ENCODE data around the gene DUSP22. TPM values are rescaled to one million over a fixed set of nuclear protein-coding genes. Genes with fewer than 3 reads are reported as not detected.
"Not testable (repeated sequence)": the region's sequence is repeated elsewhere in the genome, so short reads cannot be mapped to it uniquely, and the experiment has no call there.

Gene DUSP22, protein sequence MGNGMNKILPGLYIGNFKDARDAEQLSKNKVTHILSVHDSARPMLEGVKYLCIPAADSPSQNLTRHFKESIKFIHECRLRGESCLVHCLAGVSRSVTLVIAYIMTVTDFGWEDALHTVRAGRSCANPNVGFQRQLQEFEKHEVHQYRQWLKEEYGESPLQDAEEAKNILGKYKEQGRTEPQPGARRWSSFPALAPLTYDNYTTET
- polyA plus RNA-seq (2012; ENCODE audit: insufficient read depth, insufficient read length): 18.4 TPM

DNA sequence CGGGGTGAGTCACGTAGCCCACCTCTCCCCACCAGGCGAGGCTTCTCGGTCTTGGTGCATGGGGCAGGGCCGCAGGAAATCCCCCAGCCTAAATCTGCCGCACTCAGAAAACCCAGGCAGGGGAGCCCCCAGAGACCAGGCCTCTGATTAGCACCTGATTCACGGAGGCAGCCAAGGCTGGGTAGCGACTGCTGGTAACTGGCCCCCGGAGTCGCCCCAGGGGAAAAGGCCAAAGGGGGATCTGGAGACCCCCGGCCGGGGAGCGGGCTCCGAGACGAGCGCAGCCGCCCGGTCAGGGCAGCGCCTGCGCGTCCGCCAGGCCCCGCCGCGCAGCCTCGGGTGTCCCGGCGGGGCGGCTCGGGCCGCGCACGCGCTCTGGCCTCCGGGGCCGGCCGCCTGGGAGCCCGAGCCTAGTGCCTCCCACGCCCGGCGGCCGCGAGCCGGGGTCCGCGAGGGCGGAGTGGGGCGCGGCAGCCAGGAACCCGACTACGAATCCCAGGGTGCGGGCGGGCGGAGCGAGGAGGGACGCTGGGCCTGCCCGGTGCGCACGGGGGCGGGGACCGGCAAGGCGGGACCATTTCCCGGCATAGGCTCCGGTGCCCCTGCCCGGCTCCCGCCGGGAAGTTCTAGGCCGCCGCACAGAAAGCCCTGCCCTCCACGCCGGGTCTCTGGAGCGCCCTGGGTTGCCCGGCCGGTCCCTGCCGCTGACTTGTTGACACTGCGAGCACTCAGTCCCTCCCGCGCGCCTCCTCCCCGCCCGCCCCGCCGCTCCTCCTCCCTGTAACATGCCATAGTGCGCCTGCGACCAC is at the start of gene DUSP22:
TSS of gene DUSP22 (plus strand) at position 791 of the 809 bp plus-strand sequence. CDS start 53 bp downstream, outside the sequence.
- DNase-seq (ENCODE audit: low read depth, low spot score): peak; percentile 46
- H3K4me3 ChIP-seq (ENCODE audit: low read length): peak within 1 kb of the TSS; percentile 61

DNA sequence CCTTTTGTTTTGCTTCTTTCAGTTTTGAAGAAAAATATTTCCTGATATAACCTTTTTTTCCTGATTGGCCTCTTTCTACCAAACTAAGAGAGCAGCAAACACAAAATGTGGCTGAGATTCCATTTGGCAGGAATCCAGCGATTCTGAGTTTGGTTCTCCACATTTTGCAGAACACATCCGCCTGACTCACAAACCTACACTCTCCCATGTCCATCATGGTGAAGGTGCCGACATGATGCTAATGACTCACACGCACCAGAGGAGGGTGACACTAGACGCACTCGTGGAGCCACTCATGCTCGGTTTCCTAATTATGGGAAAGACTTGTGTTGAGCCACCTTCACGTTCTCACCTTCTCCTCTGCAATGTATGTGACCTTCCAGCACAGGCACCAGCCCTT is 45.9 kb upstream of the DUSP22 start:
- no peak for DNase-seq (ENCODE audit: low read depth, low spot score)
- H3K4me3 ChIP-seq (ENCODE audit: low read length): no peak overlapping the region

DNA sequence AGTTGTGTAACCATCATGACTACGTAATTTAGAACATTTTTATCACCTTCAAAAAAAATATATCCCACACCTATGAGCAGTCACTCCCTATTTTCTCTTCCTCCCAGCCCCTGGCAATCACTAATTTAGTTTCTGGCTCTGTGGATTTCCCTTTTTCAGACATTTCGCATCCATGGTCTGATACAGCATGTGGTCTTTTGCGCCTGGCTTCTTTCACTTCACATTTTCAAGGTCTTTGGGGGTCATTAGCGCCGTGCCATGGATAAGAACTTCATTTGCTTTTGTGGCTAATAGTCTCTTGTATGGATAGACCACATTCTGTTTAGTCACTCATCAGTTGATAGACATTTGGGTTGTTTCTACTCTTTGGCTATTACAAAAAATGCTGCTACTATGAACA is 44.9 kb upstream of the DUSP22 start:
- no peak for DNase-seq (ENCODE audit: low read depth, low spot score)
- no peak overlapping the region for H3K4me3 ChIP-seq (ENCODE audit: low read length)

DNA sequence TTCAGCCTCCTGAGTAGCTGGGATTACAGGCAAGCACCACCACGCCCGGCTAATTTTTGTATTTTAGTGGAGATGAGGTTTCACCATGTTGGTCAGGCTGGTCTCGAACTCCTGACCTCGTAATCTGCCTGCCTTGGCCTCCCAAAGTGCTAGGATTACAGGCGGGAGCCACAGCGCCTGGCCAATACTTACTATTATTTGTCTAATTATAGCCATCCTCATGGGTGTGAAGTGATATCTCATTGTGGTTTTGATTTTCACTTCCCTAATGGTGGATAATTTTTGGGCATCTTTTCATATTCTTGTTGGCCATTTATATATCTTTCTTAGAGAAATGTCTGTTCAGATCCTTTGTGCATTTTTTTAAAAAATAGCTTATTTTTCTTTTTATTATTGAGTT is 44.2 kb upstream of the DUSP22 start:
- H3K4me3 ChIP-seq (ENCODE audit: low read length); DNase-seq (ENCODE audit: low read depth, low spot score): not testable (repeated sequence)

DNA sequence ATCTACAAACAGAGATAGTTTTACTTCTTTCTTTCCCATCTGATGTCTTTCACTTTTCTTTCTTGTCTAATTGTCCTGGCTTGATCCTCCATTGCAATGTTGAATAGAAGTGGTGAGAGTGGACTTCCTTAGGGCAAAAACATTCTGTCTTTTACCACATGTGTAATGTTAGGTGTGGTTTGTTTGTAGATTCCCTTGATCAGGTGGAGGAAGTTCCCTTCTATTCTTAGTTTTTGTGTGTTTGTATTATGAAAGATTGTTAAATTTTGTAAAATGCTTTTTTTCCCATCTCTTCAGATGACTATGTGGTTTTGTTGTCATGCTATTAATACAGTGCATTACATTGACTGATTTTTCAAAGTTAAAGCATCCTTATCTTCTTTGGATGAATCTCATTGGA is 41.6 kb upstream of the DUSP22 start:
- no peak for DNase-seq (ENCODE audit: low read depth, low spot score)
- no peak overlapping the region for H3K4me3 ChIP-seq (ENCODE audit: low read length)

GRCh38 chr6:251920-252319 is 40.4 kb upstream of the DUSP22 start:
- DNase-seq (ENCODE audit: low read depth, low spot score): no peak
- H3K4me3 ChIP-seq (ENCODE audit: low read length): no peak overlapping the region

DNA sequence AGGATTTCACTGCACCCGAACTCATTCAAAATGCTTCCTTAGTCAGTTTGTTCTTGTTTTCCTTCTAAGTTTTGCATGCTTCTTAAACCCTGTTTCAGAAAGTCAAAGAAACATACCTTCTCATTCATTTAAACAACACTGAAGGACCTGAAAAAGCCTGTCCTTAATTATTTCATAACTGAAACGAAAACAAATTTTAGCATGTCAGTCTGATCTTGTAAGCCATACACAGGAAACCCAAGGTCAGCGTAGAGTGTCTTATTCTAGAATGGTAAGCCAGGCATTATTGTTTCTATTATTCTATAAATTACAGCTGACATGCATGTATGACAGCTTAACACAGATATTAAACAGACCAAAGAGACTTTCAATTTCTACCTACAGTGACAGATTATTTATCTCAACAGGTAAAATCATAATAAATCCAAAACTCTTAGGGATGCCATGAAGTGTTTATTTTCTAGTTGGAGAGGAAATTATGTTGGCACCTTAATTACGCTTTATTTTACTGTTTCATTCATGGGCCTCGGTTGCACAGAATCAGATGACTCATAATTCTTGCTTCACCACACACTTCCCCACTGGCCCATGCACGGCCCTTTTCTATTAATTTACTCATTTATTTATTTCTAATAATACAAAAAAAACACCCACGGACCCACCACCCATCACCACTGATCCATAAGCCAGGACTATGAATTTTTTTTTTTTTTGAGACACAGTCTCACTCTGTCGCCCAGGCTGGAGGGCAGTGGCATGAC is 39.3 kb upstream of the DUSP22 start:
- DNase-seq (ENCODE audit: low read depth, low spot score): no peak
- no peak overlapping the region for H3K4me3 ChIP-seq (ENCODE audit: low read length)

GRCh38 chr6:254016-254415 is 38.3 kb upstream of the DUSP22 start:
- no peak overlapping the region for H3K4me3 ChIP-seq (ENCODE audit: low read length)
- no peak for DNase-seq (ENCODE audit: low read depth, low spot score)

DNA sequence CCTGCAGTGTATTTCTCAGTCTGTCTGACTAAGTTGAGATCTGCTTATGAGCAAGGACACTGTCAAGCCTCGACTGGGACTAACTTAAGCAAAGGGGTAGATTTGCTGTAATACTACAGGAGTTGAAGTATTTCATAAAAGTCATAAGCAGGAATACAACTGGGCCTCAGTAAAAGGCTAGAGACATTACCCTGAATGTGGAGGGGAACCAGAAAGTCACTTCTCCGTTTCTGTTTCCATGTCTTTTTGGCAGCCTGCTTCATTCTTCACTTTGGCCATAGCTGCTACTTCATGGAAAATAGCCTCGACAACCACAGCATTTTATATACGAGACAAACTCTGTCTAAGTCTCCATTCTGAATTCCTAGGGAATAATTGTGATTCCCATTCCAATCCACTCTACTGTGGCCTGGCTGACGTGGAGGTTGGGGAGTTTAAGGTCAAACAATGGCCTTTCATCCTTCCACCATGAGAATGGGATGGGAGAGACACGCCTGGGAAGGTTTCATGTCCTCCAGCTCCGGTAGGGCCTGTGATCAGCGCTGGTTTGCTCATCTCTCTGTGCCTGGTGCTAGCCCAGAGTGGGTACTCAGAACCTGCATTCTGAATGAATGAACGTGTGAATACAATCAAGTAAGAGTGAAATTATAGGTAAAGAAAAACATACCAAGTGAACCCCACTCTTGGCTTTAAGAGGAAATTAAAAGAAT is 37.1 kb upstream of the DUSP22 start:
- H3K4me3 ChIP-seq (ENCODE audit: low read length): no peak overlapping the region
- no peak for DNase-seq (ENCODE audit: low read depth, low spot score)

DNA sequence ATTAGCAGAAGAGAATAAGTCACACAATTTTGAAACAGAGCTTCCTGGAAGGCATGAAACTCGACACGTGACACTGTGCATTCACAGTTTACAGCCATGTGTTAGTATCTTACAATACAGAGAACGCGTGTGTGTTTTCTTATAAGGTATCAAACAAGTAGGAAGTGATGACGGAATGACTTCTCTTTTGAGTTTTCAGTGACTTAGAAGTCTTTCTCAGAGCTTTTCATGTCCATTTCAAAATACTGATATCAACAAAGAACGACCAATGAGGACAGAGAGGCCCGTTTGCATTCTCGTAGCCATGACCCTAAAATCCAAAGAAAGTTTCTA is 36.6 kb upstream of the DUSP22 start:
- no peak overlapping the region for H3K4me3 ChIP-seq (ENCODE audit: low read length)
- DNase-seq (ENCODE audit: low read depth, low spot score): no peak

- H3K4me3 ChIP-seq (ENCODE audit: low read length): no peak overlapping the region
- no peak for DNase-seq (ENCODE audit: low read depth, low spot score)
These were observed 36.1 kb upstream of the DUSP22 start for GRCh38 chr6:256169-256568.

DNA sequence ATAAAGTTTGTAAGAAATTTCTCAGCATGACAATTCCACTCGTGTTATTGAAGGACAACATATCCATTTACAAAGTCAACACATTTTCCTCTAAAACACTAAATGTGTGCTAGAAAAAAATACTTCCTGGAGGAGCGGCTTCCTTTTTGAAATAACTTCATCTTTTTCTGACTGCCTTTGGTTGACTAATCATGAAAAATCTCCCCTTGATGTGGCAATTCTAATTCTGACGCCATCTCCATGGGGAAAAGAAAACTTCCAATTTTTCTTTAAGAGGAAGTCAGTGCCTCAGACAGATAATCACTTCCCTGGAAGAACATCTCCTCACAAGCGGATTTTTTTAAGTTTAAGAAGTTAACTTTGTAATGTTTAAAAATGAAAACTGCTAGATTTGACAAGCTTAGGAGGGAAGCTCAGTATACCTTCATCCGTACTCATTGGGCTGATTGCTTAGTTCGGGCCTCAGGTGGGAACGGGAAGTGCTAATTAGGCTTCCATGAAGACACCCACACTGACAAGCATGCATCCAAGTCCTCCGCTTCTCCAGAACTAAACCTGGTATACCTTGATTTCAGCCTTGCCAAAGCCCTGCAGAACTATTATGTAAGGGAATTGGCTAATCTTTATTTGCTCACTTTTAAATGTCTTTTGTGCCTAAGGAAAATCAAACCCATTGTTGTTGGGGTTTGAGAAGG is 35.1 kb upstream of the DUSP22 start:
- DNase-seq (ENCODE audit: low read depth, low spot score): no peak

DNA sequence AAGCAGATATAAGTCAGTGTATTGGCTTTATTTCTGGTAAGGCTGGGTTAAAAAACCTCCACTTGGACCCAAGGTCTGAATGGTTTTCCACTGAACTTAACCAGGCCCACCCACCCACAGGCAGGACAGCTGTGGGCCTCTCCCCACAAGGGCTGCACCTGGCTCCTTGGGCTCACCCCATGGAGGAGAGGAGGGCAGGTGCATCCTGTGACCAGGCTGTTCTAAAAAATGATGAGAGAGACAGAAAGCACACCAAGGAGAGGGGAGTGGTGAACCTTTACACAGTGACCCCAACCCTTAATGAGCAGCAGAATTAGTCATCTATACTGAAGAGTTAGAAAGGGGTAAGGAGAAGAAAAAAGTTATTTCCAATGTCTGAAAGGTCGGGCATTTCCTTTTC is 34.5 kb upstream of the DUSP22 start:
- DNase-seq (ENCODE audit: low read depth, low spot score): no peak
- no peak overlapping the region for H3K4me3 ChIP-seq (ENCODE audit: low read length)

More for the DNA sequence above, 35.1 kb upstream of the DUSP22 start:
- no peak overlapping the region for H3K4me3 ChIP-seq (ENCODE audit: low read length)

DNA sequence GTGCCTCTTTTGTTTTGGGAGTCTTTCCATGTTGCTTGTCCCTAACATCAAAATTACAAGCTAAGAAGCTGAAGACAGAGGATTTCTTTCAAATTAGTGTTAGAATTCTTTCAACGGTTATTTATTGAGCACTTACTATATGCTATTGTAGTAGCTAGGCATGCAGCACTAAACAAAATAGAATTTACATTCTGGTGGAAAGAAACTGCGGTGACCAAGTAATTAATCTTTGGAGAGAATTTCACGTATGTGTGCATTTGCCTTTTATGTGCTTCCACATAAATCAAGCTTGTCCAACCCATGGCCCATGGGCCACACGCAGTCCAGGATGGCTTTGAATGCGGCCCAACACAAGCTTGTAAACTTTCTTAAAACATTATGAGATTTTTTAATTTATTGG is 33.0 kb upstream of the DUSP22 start:
- DNase-seq (ENCODE audit: low read depth, low spot score): no peak
- H3K4me3 ChIP-seq (ENCODE audit: low read length): no peak overlapping the region

DNA sequence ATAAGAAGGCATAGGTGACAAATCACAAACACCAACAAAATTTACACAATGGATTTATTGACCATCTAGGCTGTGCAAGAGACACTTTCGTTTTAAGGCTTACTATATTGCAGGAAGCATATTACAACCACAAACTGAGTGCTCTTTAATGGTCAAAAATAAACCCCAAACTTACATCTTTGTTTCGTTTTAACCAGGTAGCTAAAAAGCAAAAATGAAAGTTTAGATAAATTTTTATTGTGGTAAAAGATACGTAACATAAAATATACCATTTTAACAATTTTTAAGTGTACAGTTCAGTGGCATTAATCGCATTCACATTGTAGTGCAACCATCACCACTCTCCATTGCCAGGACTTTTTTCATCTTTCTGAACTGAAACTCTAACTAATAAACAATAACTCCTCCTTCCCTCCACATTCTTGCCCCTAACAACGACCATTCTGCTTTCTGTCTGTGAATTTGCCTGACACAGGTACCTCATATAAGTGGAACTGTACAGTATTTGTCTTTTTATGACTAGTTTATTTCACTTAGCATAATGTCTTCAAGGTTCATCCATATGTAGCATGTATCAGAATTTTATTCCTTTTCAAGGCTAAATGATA is 32.3 kb upstream of the DUSP22 start:
- no peak overlapping the region for H3K4me3 ChIP-seq (ENCODE audit: low read length)
- no peak for DNase-seq (ENCODE audit: low read depth, low spot score)

DNA sequence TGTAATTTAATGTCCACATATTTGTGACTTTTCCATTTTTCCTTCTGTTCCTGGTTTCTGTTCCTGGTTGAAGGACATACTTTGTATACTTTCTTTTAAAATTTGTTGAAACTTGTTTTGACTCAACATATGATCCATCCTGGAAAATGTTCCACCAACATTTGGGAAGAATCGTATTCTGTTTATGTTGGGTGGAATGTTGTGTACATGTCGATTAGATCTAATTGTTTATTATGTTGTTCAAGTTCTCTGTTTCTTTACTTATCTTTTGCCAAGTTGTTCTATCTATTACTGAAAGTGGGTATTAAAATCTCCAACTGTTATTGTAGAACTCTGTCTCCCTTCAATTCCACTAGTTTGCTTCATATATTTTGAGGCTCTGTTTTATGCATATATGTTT is 27.7 kb upstream of the DUSP22 start:
- no peak for DNase-seq (ENCODE audit: low read depth, low spot score)
- no peak overlapping the region for H3K4me3 ChIP-seq (ENCODE audit: low read length)

GRCh38 chr6:268394-268935 is 23.8 kb upstream of the DUSP22 start:
- no peak for DNase-seq (ENCODE audit: low read depth, low spot score)
- H3K4me3 ChIP-seq (ENCODE audit: low read length): no peak overlapping the region

- H3K4me3 ChIP-seq (ENCODE audit: low read length): no peak overlapping the region
- no peak for DNase-seq (ENCODE audit: low read depth, low spot score)
These were observed 18.7 kb upstream of the DUSP22 start for GRCh38 chr6:273551-274058.

All from Jurkat, Clone E6-1 (cell line).